Measurements from ENCODE around the gene TKTL1.

DNA sequence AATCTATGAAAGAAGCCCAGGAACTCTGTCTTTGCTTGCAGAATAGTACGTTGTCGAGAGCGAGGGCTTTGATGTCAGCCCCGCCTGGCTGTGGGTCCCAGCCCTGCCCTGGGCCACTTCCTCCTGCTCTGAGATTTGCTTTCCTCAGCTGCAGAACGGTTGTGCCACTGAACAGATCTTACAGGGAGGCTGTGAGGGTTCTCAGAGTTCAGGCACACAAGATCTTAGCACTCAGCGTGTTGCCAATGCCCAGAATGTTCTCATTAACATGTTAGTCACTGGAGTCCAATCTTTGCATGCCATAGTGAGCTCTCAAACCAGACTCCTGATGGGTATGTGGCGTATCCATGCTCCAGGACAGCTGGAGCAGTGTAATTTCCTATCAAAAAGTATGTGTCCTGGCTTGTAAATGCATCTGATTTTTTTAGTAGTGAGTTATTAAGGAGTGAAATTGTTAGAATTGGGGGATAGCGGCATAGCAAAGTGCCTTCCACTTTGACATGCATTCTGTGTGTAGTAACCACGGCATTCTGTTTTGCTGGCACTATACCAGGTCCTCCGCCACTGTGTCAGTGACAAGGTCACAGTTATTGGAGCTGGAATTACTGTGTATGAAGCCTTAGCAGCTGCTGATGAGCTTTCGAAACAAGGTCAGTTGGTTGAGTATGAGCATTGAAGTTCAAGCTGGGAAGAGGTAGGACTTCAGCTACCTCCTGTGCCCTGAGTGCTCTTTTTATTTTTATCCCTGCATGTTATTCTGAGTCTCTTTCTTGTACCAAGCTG is 31.6 kb downstream of the TKTL1 start:
- no peak for TF ChIP-seq EZH2 (IDR thresholded peaks at IDR 0.05; ENCODE audit: insufficient read depth, poor library complexity, severe bottlenecking)
- no peak for TF ChIP-seq EZH2phosphoT487 (IDR thresholded peaks at IDR 0.05; ENCODE audit: insufficient read depth, low read depth)
